Measurements from ENCODE around the gene MARS1.

MARS1 gene

GRCh38 chr12:57461276-57461916 lies 26.5 kb upstream of the MARS1 start:
- DNase-seq (ENCODE audit: low spot score) = peak; percentile 89
- peak overlapping the region; percentile 41 to 92 for H3K27ac ChIP-seq
- no peak for TF ChIP-seq CTCF (IDR thresholded peaks at IDR 0.05)
- H3K4me3 ChIP-seq = peak overlapping the region; percentile 93

DNA sequence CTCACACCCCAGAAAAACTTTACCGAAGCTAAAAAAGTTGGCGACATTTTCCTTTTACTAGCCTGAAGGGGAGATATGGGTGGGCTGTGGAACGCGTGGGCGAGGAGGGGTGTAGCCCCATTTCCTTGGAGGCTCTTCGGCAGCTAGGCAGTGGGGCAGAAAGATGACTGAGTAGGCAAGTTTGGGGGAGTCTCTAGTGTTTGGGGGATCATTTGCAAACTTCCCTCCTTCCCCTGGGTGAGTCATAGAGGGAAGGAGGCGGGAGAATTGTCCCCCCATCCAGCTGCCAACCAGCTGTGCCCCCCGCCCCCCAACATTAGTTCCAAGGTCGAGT lies 26.0 kb upstream of the MARS1 start:
- peak overlapping the region; percentile 93 for H3K4me3 ChIP-seq
- TF ChIP-seq CTCF (IDR thresholded peaks at IDR 0.05) = no peak
- H3K27ac ChIP-seq = peak overlapping the region; percentile 41 to 92
- DNase-seq (ENCODE audit: low spot score) = no peak

DNA sequence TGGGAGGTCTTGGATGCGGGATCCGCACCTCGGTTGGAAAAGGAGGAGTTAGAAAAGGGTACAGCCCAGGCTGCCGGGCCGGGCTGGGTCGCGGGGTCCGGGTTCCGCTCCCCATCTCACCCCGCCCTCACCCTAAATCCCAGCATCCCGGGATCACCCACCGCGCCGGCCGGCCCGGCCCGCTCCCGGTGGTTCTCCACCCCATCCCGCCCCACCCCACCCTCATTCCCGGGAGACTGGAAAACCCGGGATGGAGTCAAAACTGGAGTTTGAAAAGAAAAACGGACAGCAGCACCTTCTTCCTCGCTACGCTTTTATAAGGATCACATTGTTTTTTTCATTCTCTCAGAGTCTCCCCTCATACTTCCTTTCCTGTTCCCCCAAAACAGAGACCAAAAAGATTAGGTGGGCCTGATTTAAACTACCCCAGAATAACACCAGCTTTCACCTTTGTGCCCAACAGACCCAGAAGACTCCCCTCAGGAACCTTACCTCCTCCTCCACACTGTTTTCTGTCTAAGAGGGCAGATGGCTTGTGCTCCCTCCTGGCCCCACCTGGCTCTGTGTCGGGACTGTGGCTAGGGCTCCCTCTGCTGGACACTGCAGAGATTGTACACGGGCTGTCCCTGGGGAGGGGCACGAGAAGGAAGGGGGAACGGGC lies 25.5 kb upstream of the MARS1 start:
- DNase-seq (ENCODE audit: low spot score) = peak; percentile 91
- H3K27ac ChIP-seq = peak overlapping the region; percentile 41 to 92
- TF ChIP-seq CTCF (IDR thresholded peaks at IDR 0.05) = peak; percentile 90
- peak overlapping the region; percentile 93 for H3K4me3 ChIP-seq

DNA sequence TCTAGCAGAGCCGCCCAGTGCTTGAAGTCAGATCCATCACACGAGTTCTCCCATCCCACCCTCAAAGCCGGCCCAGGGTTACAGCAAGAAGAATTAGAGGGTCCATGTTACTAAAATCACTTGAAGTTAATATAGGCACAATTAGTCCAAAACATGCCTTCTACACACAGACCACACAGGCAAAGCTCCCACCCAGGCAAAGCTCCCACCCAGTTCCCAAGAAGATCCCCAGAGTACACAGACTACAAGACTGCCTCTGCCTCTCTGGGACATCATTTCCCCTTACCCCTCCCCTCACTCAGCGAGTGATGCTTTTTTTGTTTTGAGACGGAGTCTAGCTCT lies 25.0 kb upstream of the MARS1 start:
- peak overlapping the region in 1 of 2 donors; percentile 92 for H3K27ac ChIP-seq
- no peak for DNase-seq (ENCODE audit: low spot score)

GRCh38 chr12:57464569-57464968 lies 23.3 kb upstream of the MARS1 start:
- no peak for DNase-seq (ENCODE audit: low spot score)
- no peak for TF ChIP-seq CTCF (IDR thresholded peaks at IDR 0.05)
- Histone ChIP-seq H3K27ac (no peak overlapping the region), H3K4me3 (no peak overlapping the region)

More for the DNA sequence above, 25.0 kb upstream of the MARS1 start:
- no peak for TF ChIP-seq CTCF (IDR thresholded peaks at IDR 0.05)
- H3K4me3 ChIP-seq = peak overlapping the region; percentile 93

DNA sequence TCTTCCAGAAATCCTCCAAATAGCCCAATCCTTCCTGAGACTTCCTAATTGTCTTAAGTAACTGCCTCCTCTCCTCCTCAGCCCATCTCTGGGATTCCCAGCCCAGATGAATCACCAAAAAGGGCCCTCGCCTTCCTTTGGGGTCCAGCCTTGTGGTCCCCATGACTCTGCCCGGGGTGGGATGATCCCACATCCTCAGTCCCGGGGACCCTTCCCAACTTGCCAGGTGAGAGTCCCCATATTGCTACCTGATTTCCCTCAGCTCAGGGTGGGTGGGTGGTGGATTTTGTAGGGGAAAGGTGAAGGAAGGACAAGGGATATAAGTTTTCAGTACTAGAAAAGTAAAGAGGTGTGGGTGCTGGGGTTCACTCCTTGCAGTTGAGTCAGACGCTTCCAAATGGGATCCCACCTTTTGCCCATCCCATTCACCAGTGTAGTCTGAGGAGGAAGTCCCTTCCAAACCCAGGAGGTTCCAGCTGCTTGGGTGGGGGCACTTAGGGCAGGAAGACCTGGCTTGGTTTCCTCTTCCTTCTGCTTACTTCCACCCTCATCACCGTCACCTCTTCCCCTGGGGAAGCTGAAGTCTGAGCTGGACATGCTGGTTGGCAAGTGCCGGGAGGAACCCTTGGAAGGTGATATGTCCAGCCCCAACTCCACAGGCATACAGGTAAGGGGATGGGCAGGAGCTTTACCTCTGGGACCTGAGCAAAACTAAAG lies 22.7 kb upstream of the MARS1 start:
- Histone ChIP-seq H3K27ac (no peak overlapping the region), H3K4me3 (no peak overlapping the region)
- no peak for TF ChIP-seq CTCF (IDR thresholded peaks at IDR 0.05)
- DNase-seq (ENCODE audit: low spot score) = no peak

Measured in coronary artery (tissue), 2 donors.